Coronary artery (tissue), 2 donors: ENCODE measurements around the gene ZMYND8.

Experiments
- DNase-seq: peaks from one replicate; pipeline ENCODE4 v3.0.0-alpha.2; 2017; ENCODE audit warnings: low spot score
- H3K27ac ChIP-seq, 2 donors: fragments of 200-600 bp; sonication (generic); one replicate each; pipeline ENCODE4 v1.5.1; 2016 to 2019
- H3K4me3 ChIP-seq: fragments of 200-600 bp; sonication (generic); 2 replicates; pipeline ENCODE4 v1.5.1; 2016; ENCODE audit warnings: mild to moderate bottlenecking, moderate library complexity
- TF ChIP-seq, protein P1 (sequence below): fragments of 200-600 bp; sonication (generic); IDR thresholded peaks from one replicate; pipeline ENCODE4 v1.5.1; 2019; ENCODE audit warnings: antibody characterized with exemption

ZMYND8 gene

DNA sequence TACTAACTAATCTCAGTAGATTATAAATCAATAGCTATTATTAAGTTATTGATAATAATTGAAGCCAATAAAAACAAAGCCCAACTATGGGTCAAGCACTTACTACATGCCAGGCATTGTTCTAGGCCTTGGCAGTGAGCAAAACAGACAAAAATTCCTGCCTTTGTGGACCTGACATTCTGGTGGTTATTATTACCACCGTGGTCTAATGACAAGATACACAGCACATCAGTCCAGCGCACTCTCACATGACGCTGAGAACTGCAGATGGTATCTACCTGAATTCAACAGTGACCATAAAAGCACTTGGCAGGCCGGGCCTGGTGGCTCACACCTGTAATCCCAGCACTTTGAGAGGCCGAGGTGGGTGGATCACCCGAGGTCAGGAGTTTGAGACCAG lies 121.4 kb downstream of the ZMYND8 start:
- Histone ChIP-seq H3K4me3 (no peak overlapping the region), H3K27ac (no peak overlapping the region)
- no peak for DNase-seq
- TF ChIP-seq, protein P1, sequence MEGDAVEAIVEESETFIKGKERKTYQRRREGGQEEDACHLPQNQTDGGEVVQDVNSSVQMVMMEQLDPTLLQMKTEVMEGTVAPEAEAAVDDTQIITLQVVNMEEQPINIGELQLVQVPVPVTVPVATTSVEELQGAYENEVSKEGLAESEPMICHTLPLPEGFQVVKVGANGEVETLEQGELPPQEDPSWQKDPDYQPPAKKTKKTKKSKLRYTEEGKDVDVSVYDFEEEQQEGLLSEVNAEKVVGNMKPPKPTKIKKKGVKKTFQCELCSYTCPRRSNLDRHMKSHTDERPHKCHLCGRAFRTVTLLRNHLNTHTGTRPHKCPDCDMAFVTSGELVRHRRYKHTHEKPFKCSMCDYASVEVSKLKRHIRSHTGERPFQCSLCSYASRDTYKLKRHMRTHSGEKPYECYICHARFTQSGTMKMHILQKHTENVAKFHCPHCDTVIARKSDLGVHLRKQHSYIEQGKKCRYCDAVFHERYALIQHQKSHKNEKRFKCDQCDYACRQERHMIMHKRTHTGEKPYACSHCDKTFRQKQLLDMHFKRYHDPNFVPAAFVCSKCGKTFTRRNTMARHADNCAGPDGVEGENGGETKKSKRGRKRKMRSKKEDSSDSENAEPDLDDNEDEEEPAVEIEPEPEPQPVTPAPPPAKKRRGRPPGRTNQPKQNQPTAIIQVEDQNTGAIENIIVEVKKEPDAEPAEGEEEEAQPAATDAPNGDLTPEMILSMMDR: no peak

DNA sequence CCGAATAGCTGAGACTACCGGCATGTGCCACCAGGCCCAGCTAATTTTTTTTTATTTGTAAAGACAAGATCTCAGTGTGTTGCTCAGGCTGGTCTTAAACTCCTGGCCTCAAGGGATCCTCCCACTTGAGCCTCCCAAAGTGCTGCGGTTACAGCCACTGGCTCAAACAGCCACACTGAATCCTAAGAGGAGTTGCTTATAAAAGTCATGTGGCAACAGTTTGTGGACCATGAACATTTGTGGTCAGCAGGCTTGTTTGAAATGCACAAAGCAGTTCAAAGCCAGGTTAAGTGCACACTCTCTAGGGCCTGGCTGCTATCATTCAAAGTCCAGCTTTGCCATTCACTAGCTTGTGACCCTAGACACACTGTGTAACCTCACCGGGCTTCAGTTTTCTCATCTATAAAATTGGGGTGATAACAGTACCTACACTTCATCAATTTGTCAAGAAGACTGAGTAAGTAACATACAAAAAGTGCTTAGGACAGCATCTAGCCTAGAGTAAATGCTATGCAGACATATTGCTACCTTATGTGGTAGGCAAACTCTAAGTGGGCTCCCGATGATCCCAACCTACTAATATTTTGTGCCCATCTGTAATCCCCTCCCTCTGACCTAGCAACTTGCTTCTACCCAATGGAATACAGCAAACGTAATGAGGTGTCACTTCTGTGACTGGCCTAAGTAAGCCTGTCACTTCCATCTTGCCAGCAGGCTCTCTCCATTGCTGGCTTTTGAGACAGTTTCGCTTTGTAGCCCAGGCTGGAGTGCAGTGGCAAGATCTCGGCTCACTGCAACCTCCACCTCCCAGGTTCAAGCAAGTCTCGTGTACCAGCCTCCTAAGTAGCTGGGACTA lies 122.9 kb downstream of the ZMYND8 start:
- TF ChIP-seq, protein P1: no peak
- no peak for DNase-seq
- H3K27ac ChIP-seq: no peak overlapping the region
- no peak overlapping the region for H3K4me3 ChIP-seq

DNA sequence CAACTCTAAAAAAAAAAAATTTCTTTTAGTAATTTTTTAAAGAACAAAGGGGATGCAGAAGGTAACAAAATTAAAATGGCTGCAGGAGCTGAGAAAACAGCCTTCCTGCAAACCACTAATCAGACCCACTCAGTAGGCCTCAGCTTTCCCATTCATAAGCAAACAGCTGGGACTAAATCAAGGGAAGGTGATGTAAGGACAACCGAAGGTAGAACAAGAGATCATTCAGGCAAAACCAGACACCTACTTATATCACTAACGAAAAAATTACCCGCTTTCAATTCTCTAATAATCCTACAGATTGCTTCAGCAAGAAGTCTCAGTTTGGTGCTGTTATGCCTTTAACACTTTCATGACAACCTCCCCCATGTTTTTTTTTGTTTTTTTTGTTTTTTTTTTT lies 124.0 kb downstream of the ZMYND8 start:
- no peak for DNase-seq
- TF ChIP-seq, protein P1: no peak
- H3K4me3 ChIP-seq: no peak overlapping the region
- no peak overlapping the region for H3K27ac ChIP-seq

DNA sequence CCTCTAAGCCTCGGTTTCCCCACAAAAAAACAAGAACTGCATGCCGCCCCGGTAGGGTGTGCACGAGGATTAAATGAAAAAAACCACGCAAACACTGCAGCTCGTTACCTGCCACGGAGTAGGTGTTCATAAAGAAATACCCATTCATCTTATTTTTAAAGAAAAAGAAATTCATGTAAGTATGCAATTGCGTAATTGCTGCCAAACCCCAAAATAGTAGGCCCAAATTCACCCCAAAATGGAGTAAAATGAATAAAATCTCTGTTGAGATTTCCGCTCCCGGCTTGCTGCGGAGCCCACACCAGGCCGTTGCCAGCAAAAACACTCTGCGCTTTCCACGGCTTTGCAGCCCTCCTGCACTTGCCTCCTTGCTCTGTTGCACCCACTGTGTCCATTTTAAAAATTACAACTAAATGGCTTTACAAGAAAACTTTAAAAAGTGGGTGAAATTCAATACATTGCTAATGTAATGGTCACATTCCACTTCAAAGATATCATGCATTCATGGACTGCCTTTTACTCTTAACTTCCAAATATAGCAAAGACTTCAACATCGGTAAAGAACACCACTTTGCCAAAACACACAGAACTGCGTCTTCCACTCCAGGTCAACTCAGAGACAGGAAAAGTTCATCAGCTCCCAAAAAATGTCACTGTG lies 125.0 kb downstream of the ZMYND8 start:
- Histone ChIP-seq H3K27ac (peak overlapping the region in 1 of 2 donors; percentile 59), H3K4me3 (no peak overlapping the region)
- no peak for DNase-seq
- TF ChIP-seq, protein P1: no peak

DNA sequence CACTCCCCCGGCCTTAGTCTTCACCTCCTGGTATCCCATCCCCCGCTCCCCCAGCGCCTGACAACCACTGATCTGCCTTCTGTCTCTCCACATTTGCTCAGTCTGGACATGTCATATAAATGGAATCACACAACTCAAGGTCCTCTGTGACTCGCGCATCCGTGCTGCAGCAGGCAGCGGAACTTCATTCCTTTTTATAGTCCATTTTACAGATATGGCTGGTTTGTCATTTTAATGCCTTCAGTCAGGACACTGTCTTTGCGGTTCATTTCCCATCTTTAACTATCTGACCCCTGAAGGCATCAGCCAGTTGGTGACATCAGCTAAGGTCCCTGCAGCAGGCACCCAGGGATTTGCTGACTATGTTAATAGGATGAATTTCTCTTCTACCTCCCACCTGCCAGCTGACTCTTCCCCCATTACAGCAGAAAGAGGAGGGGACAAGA lies 125.7 kb downstream of the ZMYND8 start:
- Histone ChIP-seq H3K4me3 (no peak overlapping the region), H3K27ac (peak overlapping the region in 1 of 2 donors; percentile 59)
- TF ChIP-seq, protein P1: no peak
- DNase-seq: no peak

DNA sequence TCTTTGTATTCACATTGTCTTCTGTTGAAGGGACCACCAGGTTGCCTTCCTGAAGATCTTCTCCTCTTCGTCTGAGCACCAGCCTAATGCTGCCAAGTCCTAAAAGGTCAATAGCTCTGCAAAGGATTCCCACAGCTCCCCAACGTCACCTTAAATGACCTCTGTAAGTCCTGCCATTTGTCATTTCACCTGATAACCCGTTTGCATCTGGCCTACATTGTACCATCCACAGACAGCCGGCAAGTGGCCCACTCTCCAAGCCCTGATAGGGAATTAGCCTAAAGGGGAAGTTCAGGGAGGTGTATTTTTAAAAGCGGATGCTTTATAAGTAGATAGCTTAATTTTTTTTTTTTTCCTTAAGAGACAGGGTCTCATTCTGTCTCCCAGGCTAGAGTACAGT lies 127.8 kb downstream of the ZMYND8 start:
- TF ChIP-seq, protein P1: no peak
- Histone ChIP-seq H3K4me3 (no peak overlapping the region), H3K27ac (no peak overlapping the region)
- no peak for DNase-seq

DNA sequence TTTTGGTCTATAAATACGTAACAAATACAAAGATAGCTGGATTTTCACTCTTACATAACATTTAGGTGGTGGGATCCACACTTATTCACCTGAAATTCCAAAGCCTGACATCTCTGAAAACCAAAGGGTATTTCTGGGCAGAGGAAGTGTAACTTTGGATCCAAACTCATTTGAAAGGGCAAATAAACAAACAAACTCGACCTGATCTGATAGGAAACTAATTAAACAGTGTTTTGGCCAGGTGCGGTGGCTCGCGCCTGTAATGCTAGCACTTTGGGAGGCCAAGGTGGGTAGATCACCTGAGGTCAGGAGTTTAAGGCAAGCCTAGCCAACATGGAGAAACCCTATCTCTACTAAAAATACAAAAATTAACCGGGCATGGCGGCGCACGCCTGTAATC lies 128.9 kb downstream of the ZMYND8 start:
- no peak for DNase-seq
- Histone ChIP-seq H3K4me3 (no peak overlapping the region), H3K27ac (no peak overlapping the region)
- TF ChIP-seq, protein P1: no peak
